H1 (cell line): ENCODE measurements around the gene DNAAF5. TPM values are rescaled to one million over a fixed set of nuclear protein-coding genes. Genes with fewer than 3 reads are reported as not detected.

Source experiments
- BACH1 ChIP-seq: IDR thresholded peaks from 2 replicates; pipeline ENCODE4 v1.6.1; 2012; ENCODE audit warnings: low read length, improper control_type of control experiment
- BCL11A ChIP-seq, 2 experiments: IDR thresholded peaks; one replicate each; pipeline ENCODE4 v1.6.1; 2011; ENCODE audit warnings: low read depth in 2 of 2, low read length in 2 of 2, mild to moderate bottlenecking in 2 of 2
- CTCF ChIP-seq, 3 experiments: IDR thresholded peaks; 1 replicate in 2 of 3; 2 replicates in 1 of 3; pipeline versions ENCODE4 v1.5.1 to v1.6.1; 2011; ENCODE audit warnings: low read length in 3 of 3, mild to moderate bottlenecking in 3 of 3, inconsistent platforms in 2 of 3, low read depth in 1 of 3, moderate library complexity in 1 of 3; ENCODE audit not compliant: insufficient read depth in 1 of 3; ENCODE audit errors: control extremely low read depth in 1 of 3
- EP300 ChIP-seq, 2 experiments: IDR thresholded peaks; 1 replicate in 1 of 2; 2 replicates in 1 of 2; pipeline ENCODE4 v1.6.1; 2011 to 2012; ENCODE audit warnings: low read depth in 2 of 2, low read length in 2 of 2, mild to moderate bottlenecking in 2 of 2, borderline replicate concordance in 1 of 2, inconsistent platforms in 1 of 2, moderate library complexity in 1 of 2
- polyA plus RNA-seq, 7 experiments: library from polyadenylated mRNA; depleted of rRNA in 3 of 7; stranded (reverse) in 5 of 7; unstranded in 2 of 7; fragments of >200 nt in 5 of 7; fragments of 200-250 nt in 2 of 7; gene quantifications; 1 replicate in 5 of 7; 2 replicates in 1 of 7; 4 replicates in 1 of 7; pipeline versions ENCODE4 v1.2.1 to v1.2.3, GENCODE V29; 2011 to 2013; ENCODE audit warnings: missing spikeins in 2 of 7, mixed read lengths in 2 of 7
- total RNA-seq: library from RNA; stranded (reverse); fragmentation: NEBNext Ultra II Directional; extraction: Animal tissue kit (Norgen Biotek cat#: 25700); gene quantifications from 2 replicates; pipeline ENCODE4 v1.2.1, GENCODE V29; 2021
- TF ChIP-seq, protein P1 (sequence below): IDR thresholded peaks from 2 replicates; pipeline ENCODE4 v1.6.1; 2012; ENCODE audit warnings: low read length, inconsistent platforms

Gene DNAAF5
- total and polyA plus RNA-seq, 2 of the 8 experiments (the other 6 are each of a cell fraction or from before 2014, with no cell fraction given) = 55.1 to 95.9 TPM

DNA sequence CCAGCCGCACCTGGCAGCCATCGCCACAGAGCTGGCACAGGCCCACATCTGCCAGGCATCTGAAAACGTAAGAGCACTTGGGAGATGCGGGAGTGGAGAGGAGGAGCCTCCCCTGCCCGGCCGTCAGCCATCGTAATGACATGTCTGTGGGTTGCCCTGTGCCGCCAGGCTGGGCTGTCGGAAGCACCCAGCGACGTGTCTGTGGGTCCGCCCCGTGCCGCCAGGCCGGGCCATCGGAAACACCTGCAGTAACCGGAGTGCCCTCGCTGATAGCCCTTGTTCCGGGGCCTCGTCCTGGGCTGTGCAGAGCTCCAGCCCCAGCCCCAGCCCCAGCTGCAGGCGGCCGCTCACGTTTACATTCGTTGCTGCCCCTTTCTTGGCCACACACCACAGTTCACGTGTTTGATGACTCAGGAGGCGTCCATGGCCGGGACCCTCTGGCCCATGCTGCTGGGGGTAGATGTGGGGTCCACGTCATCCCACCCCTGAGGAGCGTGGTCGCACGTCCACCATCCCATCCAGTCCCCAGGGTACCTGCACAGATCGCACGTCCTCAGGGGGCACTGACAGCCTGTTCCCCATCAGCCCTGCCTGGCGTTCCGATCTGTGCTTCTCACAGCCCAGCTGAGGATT is 30.5 kb downstream of the DNAAF5 start (continued):
- TF ChIP-seq, protein P1, sequence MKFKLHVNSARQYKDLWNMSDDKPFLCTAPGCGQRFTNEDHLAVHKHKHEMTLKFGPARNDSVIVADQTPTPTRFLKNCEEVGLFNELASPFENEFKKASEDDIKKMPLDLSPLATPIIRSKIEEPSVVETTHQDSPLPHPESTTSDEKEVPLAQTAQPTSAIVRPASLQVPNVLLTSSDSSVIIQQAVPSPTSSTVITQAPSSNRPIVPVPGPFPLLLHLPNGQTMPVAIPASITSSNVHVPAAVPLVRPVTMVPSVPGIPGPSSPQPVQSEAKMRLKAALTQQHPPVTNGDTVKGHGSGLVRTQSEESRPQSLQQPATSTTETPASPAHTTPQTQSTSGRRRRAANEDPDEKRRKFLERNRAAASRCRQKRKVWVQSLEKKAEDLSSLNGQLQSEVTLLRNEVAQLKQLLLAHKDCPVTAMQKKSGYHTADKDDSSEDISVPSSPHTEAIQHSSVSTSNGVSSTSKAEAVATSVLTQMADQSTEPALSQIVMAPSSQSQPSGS = no peak
- no peak for TF ChIP-seq EP300 (IDR thresholded peaks at IDR 0.05; ENCODE audit: borderline replicate concordance in 1 of 2, low read depth in 2 of 2, low read length in 2 of 2)
- TF ChIP-seq BACH1 = no peak
- no peak for TF ChIP-seq CTCF (IDR thresholded peaks at IDR 0.05; ENCODE audit: control extremely low read depth in 1 of 3, insufficient read depth in 1 of 3, low read depth in 1 of 3, low read length in 3 of 3)
- no peak for TF ChIP-seq BCL11A (IDR thresholded peaks at IDR 0.05; ENCODE audit: low read depth in 2 of 2, low read length in 2 of 2)
